ENCODE data around the gene NPRL2. TPM values are rescaled to one million over a fixed set of nuclear protein-coding genes. Genes with fewer than 3 reads are reported as not detected.

The NPRL2 gene
- total RNA-seq, 1 experiment from 2014 or later: 24.1 TPM

DNA sequence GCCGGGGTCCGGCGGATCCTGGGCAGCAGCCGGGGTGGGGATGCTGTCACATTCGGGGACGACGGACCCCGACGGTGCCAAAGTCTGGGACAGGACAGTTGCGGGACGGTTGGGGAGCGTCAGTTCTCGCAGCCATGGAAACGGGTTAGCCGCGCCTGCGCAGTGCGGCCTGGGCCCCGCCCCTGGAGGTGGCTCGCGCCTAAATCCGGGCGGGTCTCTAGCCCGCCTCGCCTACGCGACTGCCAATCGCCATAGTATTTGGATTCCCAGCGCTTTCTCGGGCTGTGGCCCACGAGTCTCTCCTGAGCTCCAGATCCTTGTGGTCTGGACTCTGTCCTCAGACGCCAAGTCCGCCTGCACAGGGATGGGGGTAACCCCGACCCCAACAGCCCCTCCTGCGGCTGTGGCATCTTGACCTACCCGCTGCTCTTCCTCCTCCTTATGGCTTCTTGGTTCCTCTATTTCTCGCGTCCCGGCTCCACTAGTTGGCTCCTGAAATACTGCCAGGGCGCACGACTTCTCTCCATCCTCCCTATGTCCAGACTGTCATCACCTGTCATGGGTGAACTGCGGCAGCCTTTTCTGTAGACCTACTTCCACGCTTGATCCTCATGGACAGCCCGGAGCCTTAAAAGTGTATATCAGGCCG lies 4.9 kb downstream of the NPRL2 start, which contains the start of gene ZMYND10:
Gene ZMYND10 (minus strand): TSS at position 147 of the 649 bp plus-strand sequence. CDS start 153 bp downstream, outside the sequence.
- 0 out of 2 replicates have a peak, but pooled peaks cover 8% of the 10 kb centered on the region for H3K79me2 ChIP-seq (ENCODE audit: low read depth)
- no peak within 1 kb of the TSS for H3K4me2 ChIP-seq
- DNase-seq: peak in 1 of 2 experiments; percentile 55
- H2AFZ ChIP-seq: no peak within 1 kb of the TSS
- no peak within 1 kb of the TSS for H3K27ac ChIP-seq
- no peak for TF ChIP-seq EZH2 (IDR thresholded peaks at IDR 0.05; ENCODE audit: low read depth)
- TF ChIP-seq, protein P1, sequence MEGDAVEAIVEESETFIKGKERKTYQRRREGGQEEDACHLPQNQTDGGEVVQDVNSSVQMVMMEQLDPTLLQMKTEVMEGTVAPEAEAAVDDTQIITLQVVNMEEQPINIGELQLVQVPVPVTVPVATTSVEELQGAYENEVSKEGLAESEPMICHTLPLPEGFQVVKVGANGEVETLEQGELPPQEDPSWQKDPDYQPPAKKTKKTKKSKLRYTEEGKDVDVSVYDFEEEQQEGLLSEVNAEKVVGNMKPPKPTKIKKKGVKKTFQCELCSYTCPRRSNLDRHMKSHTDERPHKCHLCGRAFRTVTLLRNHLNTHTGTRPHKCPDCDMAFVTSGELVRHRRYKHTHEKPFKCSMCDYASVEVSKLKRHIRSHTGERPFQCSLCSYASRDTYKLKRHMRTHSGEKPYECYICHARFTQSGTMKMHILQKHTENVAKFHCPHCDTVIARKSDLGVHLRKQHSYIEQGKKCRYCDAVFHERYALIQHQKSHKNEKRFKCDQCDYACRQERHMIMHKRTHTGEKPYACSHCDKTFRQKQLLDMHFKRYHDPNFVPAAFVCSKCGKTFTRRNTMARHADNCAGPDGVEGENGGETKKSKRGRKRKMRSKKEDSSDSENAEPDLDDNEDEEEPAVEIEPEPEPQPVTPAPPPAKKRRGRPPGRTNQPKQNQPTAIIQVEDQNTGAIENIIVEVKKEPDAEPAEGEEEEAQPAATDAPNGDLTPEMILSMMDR (conservative IDR thresholded peaks at IDR 0.05): no peak
- ChIA-PET CTCF (interaction anchor here (0.7 kb wide), 1 partner anchor 208 kb away, joined by 3 read pairs; no protein-coding TSS in a partner anchor), POLR2A (ENCODE audit: unreplicated experiment) (no interaction called here)
- H4K20me1 ChIP-seq (ENCODE audit: insufficient read depth): no peaks in the 10 kb centered on the region
- no peaks in the 10 kb centered on the region for H3K9me2 ChIP-seq (ENCODE audit: insufficient read depth)
- H3F3A ChIP-seq (ENCODE audit: insufficient read depth, low read depth): peaks cover 5% of the 10 kb centered on the region; the same call in 1 of the 2 replicates
- H3K27me3 ChIP-seq (ENCODE audit: insufficient read depth, low read depth): no peaks in the 10 kb centered on the region
- intact Hi-C loops (cut with micrococcal nuclease; ENCODE audit: unreplicated experiment): no loop called here
- no peak within 1 kb of the TSS for H3K4me3 ChIP-seq
- H3K36me3 ChIP-seq (ENCODE audit: low read depth): no peaks in the 10 kb centered on the region
- no TSS peak for BruUV-seq (replicated peaks)
- no peaks in the 10 kb centered on the region for H3K9me3 ChIP-seq (ENCODE audit: insufficient read depth, low read depth)
- peaks cover 9% of the 10 kb centered on the region; the same call in 1 of the 2 replicates for H3K4me1 ChIP-seq (replicated peaks; ENCODE audit: insufficient read depth)

DNA sequence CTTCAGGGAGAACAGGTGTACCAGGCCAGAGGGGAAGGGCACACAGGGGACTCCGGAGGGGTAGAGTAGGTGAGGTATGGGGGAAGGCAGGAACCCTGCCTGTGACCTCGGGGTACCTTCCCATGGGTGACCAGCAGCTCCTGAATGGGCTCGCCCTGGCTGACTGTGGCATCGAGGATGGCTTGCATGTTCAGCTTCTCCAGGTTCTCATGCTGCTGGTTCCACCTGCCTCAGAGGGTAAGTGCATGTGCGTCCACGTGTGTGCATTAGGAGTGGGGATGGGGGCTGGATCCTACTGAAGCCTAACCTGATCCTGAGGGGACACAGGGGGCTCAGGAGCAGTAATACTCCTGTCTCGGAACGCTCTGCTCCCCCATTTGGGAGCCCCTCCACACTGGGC lies 5.6 kb downstream of the NPRL2 start:
- H3K9me3 ChIP-seq (ENCODE audit: insufficient read depth, low read depth): no peaks in the 10 kb centered on the region
- intact Hi-C loops (cut with micrococcal nuclease; ENCODE audit: unreplicated experiment): no loop called here
- H3K4me2 ChIP-seq: no peak overlapping the region
- ChIA-PET POLR2A (ENCODE audit: unreplicated experiment) (interaction anchor here (0.6 to 0.7 kb wide), 2 partner anchors 12 to 110 kb away, joined by 5 to 20 read pairs; no protein-coding TSS in a partner anchor), CTCF (interaction anchor here (0.6 kb wide), 1 partner anchor 101 kb away, joined by 4 read pairs; no protein-coding TSS in a partner anchor)
- BruUV-seq (replicated peaks): no TSS peak
- H3K36me3 ChIP-seq (ENCODE audit: low read depth): no peaks in the 10 kb centered on the region
- no peaks in the 10 kb centered on the region for H3K9me2 ChIP-seq (ENCODE audit: insufficient read depth)
- no peak overlapping the region for H2AFZ ChIP-seq
- H4K20me1 ChIP-seq (ENCODE audit: insufficient read depth): no peaks in the 10 kb centered on the region
- no peak for DNase-seq
- no peak overlapping the region for H3K4me3 ChIP-seq
- TF ChIP-seq, protein P1 (conservative IDR thresholded peaks at IDR 0.05): no peak
- TF ChIP-seq EZH2 (IDR thresholded peaks at IDR 0.05; ENCODE audit: low read depth): no peak
- no peaks in the 10 kb centered on the region for H3K27me3 ChIP-seq (ENCODE audit: insufficient read depth, low read depth)
- H3K79me2 ChIP-seq (ENCODE audit: low read depth): 0 out of 2 replicates have a peak, but pooled peaks cover 5% of the 10 kb centered on the region
- H3K4me1 ChIP-seq (replicated peaks; ENCODE audit: insufficient read depth): peaks cover 5% of the 10 kb centered on the region; the same call in 1 of the 2 replicates
- H3F3A ChIP-seq (ENCODE audit: insufficient read depth, low read depth): peaks cover 5% of the 10 kb centered on the region; the same call in 1 of the 2 replicates
- H3K27ac ChIP-seq: no peak overlapping the region

DNA sequence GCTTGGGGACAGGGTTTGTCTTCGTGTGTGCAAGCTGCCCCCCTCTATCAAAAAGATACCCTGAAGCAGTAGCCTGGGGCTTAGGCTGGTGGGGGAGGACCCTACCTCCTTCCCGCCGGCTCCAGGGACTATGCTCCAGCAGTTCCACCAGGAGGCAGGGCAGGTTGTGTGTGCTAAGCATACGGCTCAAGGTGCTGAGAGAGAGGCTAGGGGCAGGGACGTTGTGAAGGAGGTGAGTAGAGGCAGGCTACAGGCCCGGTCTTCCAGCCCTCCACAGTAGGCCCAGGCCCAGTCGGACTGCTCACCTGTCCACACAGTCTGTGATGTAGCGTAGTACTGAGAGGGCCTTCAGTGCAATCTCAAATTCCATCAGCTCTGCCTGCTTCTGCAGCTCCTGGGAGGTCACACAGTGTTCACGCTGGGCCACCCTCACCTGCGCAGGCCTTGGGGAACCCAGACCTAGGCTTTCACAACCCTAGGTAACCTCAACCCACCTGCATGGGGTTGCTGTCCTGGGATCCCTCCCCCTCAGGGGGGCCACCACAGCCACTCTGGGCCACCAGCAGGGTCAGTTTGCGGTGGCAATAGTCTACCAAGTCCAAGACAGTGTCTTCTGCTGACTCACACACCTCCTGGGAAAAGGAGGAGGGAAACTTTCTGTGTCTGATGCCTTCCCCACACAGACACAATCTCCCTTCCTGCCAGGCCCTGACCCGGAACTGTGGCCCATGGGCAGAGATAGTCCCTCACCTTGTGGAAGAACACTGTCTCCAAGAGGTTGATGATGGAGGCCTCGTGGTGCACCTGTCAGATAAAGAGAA lies 7.6 kb downstream of the NPRL2 start:
- Histone ChIP-seq H3F3A (ENCODE audit: insufficient read depth, low read depth) (peaks cover 12% of the 10 kb centered on the region; the same call in 1 of the 2 replicates), H3K4me1 (replicated peaks; ENCODE audit: insufficient read depth) (peaks cover 9% of the 10 kb centered on the region; the same call in 1 of the 2 replicates), H3K36me3 (ENCODE audit: low read depth) (no peaks in the 10 kb centered on the region), H3K4me3 (no peak overlapping the region), H3K4me2 (no peak overlapping the region), H4K20me1 (ENCODE audit: insufficient read depth) (no peaks in the 10 kb centered on the region), H3K27me3 (ENCODE audit: insufficient read depth, low read depth) (no peaks in the 10 kb centered on the region), H3K9me3 (ENCODE audit: insufficient read depth, low read depth) (no peaks in the 10 kb centered on the region), H3K79me2 (ENCODE audit: low read depth) (no peaks in the 10 kb centered on the region), H3K27ac (no peak overlapping the region), H3K9me2 (ENCODE audit: insufficient read depth) (no peaks in the 10 kb centered on the region), H2AFZ (no peak overlapping the region)
- TF ChIP-seq, protein P1 (conservative IDR thresholded peaks at IDR 0.05): no peak
- no peak for TF ChIP-seq EZH2 (IDR thresholded peaks at IDR 0.05; ENCODE audit: low read depth)
- BruUV-seq (replicated peaks): no TSS peak
- intact Hi-C loops (cut with micrococcal nuclease; ENCODE audit: unreplicated experiment): no loop called here
- DNase-seq: no peak
- CTCF ChIA-PET: no interaction called here
- POLR2A ChIA-PET (ENCODE audit: unreplicated experiment): no interaction called here

Measured in PC-9 (cell line).